HG03045 (cell line): Measurements from ENCODE around the gene CFL1.
"Not testable (repeated sequence)": the region's sequence is repeated elsewhere in the genome, so short reads cannot be mapped to it uniquely, and the experiment has no call there.

Experiments used
- ATAC-seq: cut with Tn5 transposase; IDR thresholded peaks from one replicate; pipeline ENCODE4 v1.9.1; 2021; ENCODE audit warnings: mild to moderate bottlenecking, moderate library complexity; ENCODE audit not compliant: unreplicated experiment

The CFL1 gene

GRCh38 chr11:65859812-65860277, 1.9 kb upstream of the CFL1 start:
- no peak for ATAC-seq

DNA sequence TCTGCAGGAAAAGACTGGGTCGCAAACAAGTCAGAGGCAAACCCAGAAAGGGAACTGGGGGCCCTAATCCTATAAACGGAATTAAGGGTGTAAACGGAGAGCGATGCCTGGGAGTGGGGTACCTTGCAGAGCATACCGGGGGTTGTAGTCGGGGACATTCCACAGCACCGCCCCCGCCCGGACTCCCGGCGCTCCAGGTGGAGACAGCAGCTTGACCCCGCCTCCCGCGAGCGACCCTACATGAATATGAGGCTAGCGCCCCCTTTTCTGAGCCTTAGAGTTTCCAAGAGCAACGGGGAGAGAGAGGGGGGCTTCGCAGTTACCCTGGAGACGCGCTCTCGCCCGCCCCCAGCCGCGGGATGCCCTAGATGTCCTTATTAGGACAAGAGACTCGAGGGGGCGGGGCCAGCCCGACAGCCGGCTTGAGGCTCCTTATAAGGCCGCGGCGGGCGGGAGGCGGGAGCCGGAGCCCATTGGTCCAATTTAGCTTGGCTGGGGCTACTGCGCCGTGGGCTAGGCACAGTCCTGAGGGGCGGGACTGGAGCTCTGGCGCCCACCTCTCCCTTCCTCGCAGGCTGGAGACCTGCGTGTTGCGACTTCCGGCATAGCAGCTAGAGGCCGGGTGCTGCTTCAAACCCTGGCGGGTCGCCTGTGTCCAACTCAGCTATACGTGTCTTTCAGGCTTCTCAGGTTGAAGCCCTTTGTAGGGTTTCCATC, 1.3 kb upstream of the CFL1 start:
- peak; percentile 48 for ATAC-seq

- ATAC-seq, result no peak
These were observed 704 bp upstream of the CFL1 start for GRCh38 chr11:65858681-65859087.

DNA sequence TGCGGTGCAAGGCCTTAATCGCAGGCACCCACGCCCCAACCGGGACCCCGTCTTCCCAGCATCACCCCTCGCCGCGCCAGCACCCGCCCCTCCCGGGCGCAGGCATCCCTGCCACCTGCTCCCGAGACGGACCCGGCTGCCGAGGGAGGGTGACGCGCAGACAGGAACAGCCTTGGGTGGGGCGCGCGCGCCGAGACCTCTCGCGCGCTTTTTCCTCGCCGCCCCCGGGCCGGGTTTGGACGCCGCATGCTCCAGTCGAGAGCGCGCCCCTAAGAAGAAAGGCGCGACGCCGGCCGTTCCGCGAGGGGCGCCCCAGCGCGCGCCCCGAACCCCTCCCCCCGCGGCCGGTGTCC, 504 bp downstream of the CFL1 start:
- peak; percentile 11 for ATAC-seq

GRCh38 chr11:65856689-65857499, 1.1 kb downstream of the CFL1 start:
- peak; percentile 25 for ATAC-seq

DNA sequence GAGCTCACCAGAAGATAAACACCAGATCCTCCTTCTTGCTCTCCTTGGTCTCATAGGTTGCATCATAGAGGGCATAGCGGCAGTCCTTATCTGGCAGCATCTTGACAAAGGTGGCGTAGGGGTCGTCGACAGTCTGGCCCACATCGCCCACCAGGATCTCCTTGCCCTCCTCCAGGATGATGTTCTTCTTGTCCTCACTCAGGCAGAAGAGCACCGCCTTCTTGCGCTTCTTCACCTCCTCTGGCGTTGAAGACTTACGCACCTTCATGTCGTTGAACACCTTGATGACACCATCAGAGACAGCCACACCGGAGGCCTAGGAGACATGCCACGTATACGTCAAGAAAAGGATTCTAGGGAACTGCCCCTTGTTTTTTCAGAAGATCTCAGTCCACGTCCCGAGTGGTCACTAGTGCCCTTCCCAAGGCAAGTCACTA, 2.0 kb downstream of the CFL1 start:
- ATAC-seq, result no peak

DNA sequence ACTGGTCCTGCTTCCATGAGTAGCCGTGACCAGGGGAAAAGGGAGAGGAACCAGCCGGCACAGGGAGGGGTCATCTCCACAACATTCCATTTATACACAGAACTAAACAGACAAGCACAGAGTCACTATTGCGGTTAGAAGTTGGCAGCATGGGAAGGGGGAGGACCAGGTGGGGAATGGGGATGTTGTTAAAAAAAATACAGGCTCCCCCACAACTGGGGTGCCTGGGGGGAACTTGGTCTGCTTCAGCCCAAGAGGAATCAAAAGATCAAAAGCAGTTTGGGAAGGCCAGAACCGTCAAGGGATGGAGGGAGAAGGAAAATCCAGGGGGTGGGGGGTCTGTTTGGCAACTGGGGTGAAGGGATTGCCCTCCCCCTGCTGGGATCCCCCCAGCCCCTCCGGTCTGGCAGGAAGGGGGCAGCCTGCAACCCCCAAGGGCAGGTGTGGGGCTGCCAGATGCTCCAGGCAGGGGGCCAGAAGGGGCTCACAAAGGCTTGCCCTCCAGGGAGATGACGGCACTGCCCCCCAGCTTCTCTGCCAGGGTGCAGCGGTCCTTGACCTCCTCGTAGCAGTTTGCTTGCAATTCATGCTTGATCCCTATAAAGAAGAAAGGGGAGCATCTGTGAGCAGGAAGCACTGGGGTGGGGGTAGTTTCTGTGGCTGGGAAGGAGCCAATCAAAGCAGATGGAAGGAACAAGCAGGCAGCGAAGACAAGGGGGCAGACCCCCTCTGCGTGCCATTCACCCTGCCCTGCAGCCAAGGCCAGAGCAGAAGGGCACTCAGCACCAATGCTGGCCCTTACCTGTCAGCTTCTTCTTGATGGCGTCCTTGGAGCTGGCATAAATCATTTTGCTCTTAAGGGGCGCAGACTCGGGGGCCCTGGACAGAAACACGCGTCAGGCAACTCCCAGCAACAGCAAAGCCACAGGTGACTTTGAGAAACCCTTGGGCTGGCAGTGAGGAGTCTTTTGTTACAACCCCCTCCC, 2.8 kb downstream of the CFL1 start:
- ATAC-seq, result no peak

GRCh38 chr11:65854161-65854592, 3.8 kb downstream of the CFL1 start:
- ATAC-seq, result no peak

DNA sequence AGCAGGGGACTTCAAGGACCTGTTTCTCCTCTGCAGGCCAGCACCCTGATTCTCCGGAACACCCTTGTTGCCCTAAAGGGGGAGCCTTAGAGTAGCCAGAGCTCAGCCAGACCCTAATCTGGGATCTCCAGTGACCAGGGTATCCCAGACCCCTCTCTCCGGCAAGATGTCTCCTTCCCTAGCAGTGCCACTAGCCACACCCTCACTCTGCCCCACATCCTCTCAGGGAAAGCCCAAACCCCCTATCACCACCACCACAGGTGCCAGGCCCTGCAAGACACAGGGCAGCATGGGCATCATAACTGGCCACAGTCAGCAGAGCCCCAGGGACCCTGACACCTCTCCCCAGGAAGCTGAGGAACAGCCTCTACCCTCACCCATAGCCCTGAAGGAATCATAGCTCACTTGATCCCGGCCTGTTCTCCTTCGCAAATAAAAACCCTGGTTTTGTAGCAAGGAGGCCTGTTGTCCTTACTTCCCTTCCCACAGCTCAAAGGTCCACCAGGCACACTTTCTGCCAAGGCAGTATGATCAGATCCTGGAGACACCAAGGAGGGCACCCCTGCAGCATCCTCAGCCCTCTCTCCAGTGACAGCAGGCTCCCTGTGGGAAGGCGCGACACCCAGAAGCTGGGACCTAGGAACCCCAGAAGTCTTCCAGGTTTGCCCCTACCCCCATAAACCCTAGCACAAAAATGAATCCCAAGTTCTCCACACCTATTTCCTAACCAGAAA, 4.6 kb downstream of the CFL1 start:
- no peak for ATAC-seq

- no peak for ATAC-seq
These were observed 5.3 kb downstream of the CFL1 start for GRCh38 chr11:65852508-65853245.

GRCh38 chr11:65851811-65852507, 6.0 kb downstream of the CFL1 start:
- ATAC-seq, result no peak

DNA sequence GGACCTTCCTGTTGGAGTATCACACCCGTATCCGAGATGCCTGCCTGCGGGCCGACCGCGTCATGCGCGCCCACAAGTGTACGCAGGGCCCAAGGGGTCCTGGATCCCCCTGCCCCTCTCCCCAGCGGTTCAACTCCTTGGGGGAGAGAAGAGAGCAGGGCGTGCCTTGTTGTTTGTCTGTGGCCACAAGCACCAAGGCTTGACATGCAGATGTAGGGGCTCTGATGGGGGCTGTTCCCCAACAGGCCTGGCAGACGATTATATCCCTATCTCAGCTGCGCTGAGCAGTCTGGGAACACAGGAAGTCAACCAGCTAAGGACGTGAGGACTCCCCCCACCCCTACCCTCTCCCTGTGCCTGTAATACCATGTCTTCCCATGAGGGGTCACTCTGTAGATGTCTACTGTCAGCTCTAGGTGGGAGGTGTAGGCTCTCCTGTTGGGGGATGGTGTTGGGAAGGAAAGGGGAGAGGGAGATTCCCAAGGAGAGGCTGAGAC, 6.8 kb downstream of the CFL1 start:
- no peak for ATAC-seq

- no peak for ATAC-seq
These were observed 7.5 kb downstream of the CFL1 start for GRCh38 chr11:65850217-65851082.

GRCh38 chr11:65849771-65850216, 8.2 kb downstream of the CFL1 start:
- no peak for ATAC-seq

DNA sequence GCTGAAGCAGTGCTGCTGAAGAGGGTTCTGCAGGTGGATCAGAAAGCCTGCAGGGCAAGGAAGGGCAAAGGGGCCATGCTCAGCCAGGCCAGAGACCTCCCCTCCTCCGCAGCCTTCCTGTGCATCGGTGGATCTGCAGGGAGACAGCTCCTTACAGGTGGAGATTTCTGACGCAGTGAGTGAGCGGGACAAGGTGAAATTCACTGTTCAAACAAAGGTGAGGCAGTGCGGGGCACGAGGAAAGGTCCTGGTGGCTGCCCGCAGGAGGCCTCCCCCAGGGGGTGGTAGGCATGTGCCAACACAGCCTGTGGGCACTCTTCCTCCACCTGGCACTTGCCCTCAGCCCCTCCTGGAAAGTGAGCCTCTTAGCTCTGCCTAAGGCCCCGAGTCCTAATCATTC, 8.6 kb downstream of the CFL1 start:
- ATAC-seq, result no peak

- not testable (repeated sequence) for ATAC-seq
These were observed 9.3 kb downstream of the CFL1 start for GRCh38 chr11:65848693-65849092.

DNA sequence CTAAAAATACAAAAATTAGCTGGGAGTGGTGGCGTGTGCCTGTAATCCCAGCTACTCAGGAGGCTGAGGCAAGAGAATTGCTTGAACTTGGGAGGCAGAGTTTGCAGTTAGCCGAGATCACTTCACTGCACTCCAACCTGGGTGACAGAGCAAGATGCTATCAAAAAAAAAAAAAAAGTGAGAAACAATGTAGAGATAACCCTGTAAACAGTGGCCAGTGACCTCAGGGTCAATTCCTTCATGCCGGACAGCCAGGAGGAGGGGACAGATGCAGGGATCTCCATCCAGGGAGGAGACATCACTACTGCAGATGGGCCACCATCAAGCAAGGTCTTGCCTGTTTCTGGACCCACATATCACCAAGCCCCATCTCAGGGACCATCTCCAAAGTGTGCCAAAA, 10.2 kb downstream of the CFL1 start:
- ATAC-seq, result no peak
